ENCODE results near the gene ATP2C2.

ATP2C2 gene

GRCh38 chr16:84329843-84330684, 38.3 kb upstream of the ATP2C2 start:
- TF ChIP-seq CTCF (IDR thresholded peaks at IDR 0.05; ENCODE audit: low read length) (no peak), EZH2 (optimal IDR thresholded peaks at IDR 0.05; ENCODE audit: low read depth, low read length) (no peak), EZH2phosphoT487 (IDR thresholded peaks at IDR 0.05; ENCODE audit: low read length) (no peak)
- peaks cover 29% of the 10 kb centered on the region; the same call in 1 of the 2 replicates for H3K27me3 ChIP-seq (replicated peaks; ENCODE audit: insufficient read depth, low read length)
- H3K27ac ChIP-seq (ENCODE audit: low read length): no peak overlapping the region
- no peak for DNase-seq
- H4K20me1 ChIP-seq (ENCODE audit: insufficient read depth, low read length): no peaks in the 10 kb centered on the region
- no peaks in the 10 kb centered on the region for H3K36me3 ChIP-seq (replicated peaks; ENCODE audit: insufficient read depth, low read length)
- no peaks in the 10 kb centered on the region for H3K79me2 ChIP-seq (ENCODE audit: low read length)
- H3K4me2 ChIP-seq (ENCODE audit: low read depth, low read length): no peak overlapping the region
- H3K9me2 ChIP-seq (replicated peaks; ENCODE audit: insufficient read depth, low read length): no peaks in the 10 kb centered on the region
- no peaks in the 10 kb centered on the region for H3F3A ChIP-seq (ENCODE audit: insufficient read depth, low read length)
- H3K4me1 ChIP-seq (ENCODE audit: low read length): no peaks in the 10 kb centered on the region
- no peak overlapping the region for H3K4me3 ChIP-seq (ENCODE audit: low read length)
- H3K9me3 ChIP-seq (replicated peaks; ENCODE audit: insufficient read depth, low read length): no peaks in the 10 kb centered on the region
- H3K9ac ChIP-seq (ENCODE audit: low read length): no peak overlapping the region
- H2AFZ ChIP-seq (ENCODE audit: low read length): no peak overlapping the region

- H3K79me2 ChIP-seq (ENCODE audit: low read length): no peaks in the 10 kb centered on the region
- H3K9ac ChIP-seq (ENCODE audit: low read length): no peak overlapping the region
- H3K27ac ChIP-seq (ENCODE audit: low read length): no peak overlapping the region
- TF ChIP-seq EZH2phosphoT487 (IDR thresholded peaks at IDR 0.05; ENCODE audit: low read length) (no peak), CTCF (IDR thresholded peaks at IDR 0.05; ENCODE audit: low read length) (no peak), EZH2 (optimal IDR thresholded peaks at IDR 0.05; ENCODE audit: low read depth, low read length) (no peak)
- no peak overlapping the region for H2AFZ ChIP-seq (ENCODE audit: low read length)
- H3K4me3 ChIP-seq (ENCODE audit: low read length): no peak overlapping the region
- no peaks in the 10 kb centered on the region for H3K9me3 ChIP-seq (replicated peaks; ENCODE audit: insufficient read depth, low read length)
- H3K4me2 ChIP-seq (ENCODE audit: low read depth, low read length): no peak overlapping the region
- H4K20me1 ChIP-seq (ENCODE audit: insufficient read depth, low read length): no peaks in the 10 kb centered on the region
- H3K4me1 ChIP-seq (ENCODE audit: low read length): no peaks in the 10 kb centered on the region
- no peak for DNase-seq
- no peaks in the 10 kb centered on the region for H3K36me3 ChIP-seq (replicated peaks; ENCODE audit: insufficient read depth, low read length)
- no peaks in the 10 kb centered on the region for H3K9me2 ChIP-seq (replicated peaks; ENCODE audit: insufficient read depth, low read length)
- H3F3A ChIP-seq (ENCODE audit: insufficient read depth, low read length): no peaks in the 10 kb centered on the region
- H3K27me3 ChIP-seq (replicated peaks; ENCODE audit: insufficient read depth, low read length): peaks cover 29% of the 10 kb centered on the region; the same call in 1 of the 2 replicates
These were observed 37.7 kb upstream of the ATP2C2 start for GRCh38 chr16:84330685-84331050.

DNA sequence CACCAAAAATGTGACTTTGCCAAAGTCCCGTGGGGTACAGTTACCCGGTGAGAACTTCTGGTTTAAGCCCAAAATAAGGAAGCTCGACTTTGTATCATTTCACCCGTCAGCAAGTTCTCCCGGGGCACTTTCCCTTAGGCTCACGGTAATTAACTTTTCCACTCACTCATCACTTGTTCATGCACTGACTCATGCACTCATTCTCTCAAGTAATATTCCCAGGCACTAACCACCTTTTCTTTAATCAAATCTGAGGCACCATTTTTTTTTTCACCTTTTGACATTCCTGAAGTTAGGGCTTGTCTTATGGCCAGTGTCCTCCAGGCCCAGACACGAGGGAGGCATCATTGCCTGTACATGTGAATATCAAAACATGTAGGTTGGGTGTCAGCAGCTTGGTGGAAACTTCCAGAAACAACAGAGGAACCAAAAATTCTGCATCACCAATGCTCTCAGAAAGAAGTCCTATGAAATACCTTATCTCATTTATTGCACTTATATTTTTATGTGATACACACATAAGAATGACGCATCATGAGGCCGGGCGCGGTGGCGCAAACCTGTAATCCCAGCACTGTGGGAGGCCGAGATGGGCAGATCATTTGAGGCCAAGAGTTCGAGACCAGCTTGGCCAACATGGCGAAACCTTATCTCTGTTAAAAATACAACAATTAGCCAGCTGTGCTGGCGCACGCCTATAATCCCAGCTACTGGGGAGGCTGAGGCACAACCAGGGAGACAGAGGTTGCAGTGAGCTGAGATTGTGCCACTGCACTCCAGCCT, 36.1 kb upstream of the ATP2C2 start:
- DNase-seq: no peak
- Histone ChIP-seq H3K36me3 (replicated peaks; ENCODE audit: insufficient read depth, low read length) (no peaks in the 10 kb centered on the region), H3K4me1 (ENCODE audit: low read length) (no peaks in the 10 kb centered on the region), H3K27ac (ENCODE audit: low read length) (no peak overlapping the region), H4K20me1 (ENCODE audit: insufficient read depth, low read length) (no peaks in the 10 kb centered on the region), H3F3A (ENCODE audit: insufficient read depth, low read length) (no peaks in the 10 kb centered on the region), H3K4me2 (ENCODE audit: low read depth, low read length) (no peak overlapping the region), H3K9me2 (replicated peaks; ENCODE audit: insufficient read depth, low read length) (no peaks in the 10 kb centered on the region), H3K4me3 (ENCODE audit: low read length) (no peak overlapping the region), H3K27me3 (replicated peaks; ENCODE audit: insufficient read depth, low read length) (peaks cover 29% of the 10 kb centered on the region), H3K9ac (ENCODE audit: low read length) (no peak overlapping the region), H2AFZ (ENCODE audit: low read length) (no peak overlapping the region), H3K79me2 (ENCODE audit: low read length) (no peaks in the 10 kb centered on the region), H3K9me3 (replicated peaks; ENCODE audit: insufficient read depth, low read length) (no peaks in the 10 kb centered on the region)
- no peak for TF ChIP-seq CTCF (IDR thresholded peaks at IDR 0.05; ENCODE audit: low read length)
- TF ChIP-seq EZH2phosphoT487 (IDR thresholded peaks at IDR 0.05; ENCODE audit: low read length): no peak
- TF ChIP-seq EZH2 (optimal IDR thresholded peaks at IDR 0.05; ENCODE audit: low read depth, low read length): no peak
